ENCODE measurements around the gene NAV2. TPM values are rescaled to one million over a fixed set of nuclear protein-coding genes. Genes with fewer than 3 reads are reported as not detected.

The NAV2 gene
- polyA plus RNA-seq, 1 experiment = 5.1 TPM

- ChIA-PET CTCF (no interaction called here), POLR2A (no interaction called here)
- no peak overlapping the region for H3K27ac ChIP-seq (ENCODE audit: low read depth, low read length)
- no peak for TF ChIP-seq CTCF (IDR thresholded peaks at IDR 0.05; ENCODE audit: low read depth, low read length)
- DNase-seq (ENCODE audit: low read depth, low spot score) = no peak
- H3K4me3 ChIP-seq (ENCODE audit: low read depth, low read length) = no peak overlapping the region
- H3K27me3 ChIP-seq (ENCODE audit: control insufficient read depth, insufficient read depth, low read length) = no peaks in the 10 kb centered on the region
- H3K9me3 ChIP-seq (ENCODE audit: control insufficient read depth, insufficient read depth, low read length) = no peaks in the 10 kb centered on the region
These were observed 132.2 kb downstream of the NAV2 start for GRCh38 chr11:19844806-19845205.

GRCh38 chr11:19845626-19846025, 133.0 kb downstream of the NAV2 start:
- Histone ChIP-seq H3K9me3 (ENCODE audit: control insufficient read depth, insufficient read depth, low read length) (no peaks in the 10 kb centered on the region), H3K27ac (ENCODE audit: low read depth, low read length) (no peak overlapping the region), H3K27me3 (ENCODE audit: control insufficient read depth, insufficient read depth, low read length) (no peaks in the 10 kb centered on the region), H3K4me3 (ENCODE audit: low read depth, low read length) (no peak overlapping the region)
- POLR2A ChIA-PET = no interaction called here
- no peak for DNase-seq (ENCODE audit: low read depth, low spot score)
- no peak for TF ChIP-seq CTCF (IDR thresholded peaks at IDR 0.05; ENCODE audit: low read depth, low read length)
- CTCF ChIA-PET = no interaction called here

GRCh38 chr11:19846654-19847305, 134.1 kb downstream of the NAV2 start:
- no peaks in the 10 kb centered on the region for H3K9me3 ChIP-seq (ENCODE audit: control insufficient read depth, insufficient read depth, low read length)
- no peaks in the 10 kb centered on the region for H3K27me3 ChIP-seq (ENCODE audit: control insufficient read depth, insufficient read depth, low read length)
- DNase-seq (ENCODE audit: low read depth, low spot score) = no peak
- ChIA-PET POLR2A (no interaction called here), CTCF (interaction anchor here (0.8 kb wide), 1 partner anchor 56 kb away, joined by 3 read pairs; no protein-coding TSS in a partner anchor)
- no peak overlapping the region for H3K4me3 ChIP-seq (ENCODE audit: low read depth, low read length)
- TF ChIP-seq CTCF (IDR thresholded peaks at IDR 0.05; ENCODE audit: low read depth, low read length) = no peak
- no peak overlapping the region for H3K27ac ChIP-seq (ENCODE audit: low read depth, low read length)

- ChIA-PET POLR2A (no interaction called here), CTCF (interaction anchor here (0.7 kb wide), 1 partner anchor 284 kb away, joined by 3 read pairs; no protein-coding TSS in a partner anchor)
- H3K27ac ChIP-seq (ENCODE audit: low read depth, low read length) = no peak overlapping the region
- no peak overlapping the region for H3K4me3 ChIP-seq (ENCODE audit: low read depth, low read length)
- no peak for DNase-seq (ENCODE audit: low read depth, low spot score)
- TF ChIP-seq CTCF (IDR thresholded peaks at IDR 0.05; ENCODE audit: low read depth, low read length) = no peak
- no peaks in the 10 kb centered on the region for H3K27me3 ChIP-seq (ENCODE audit: control insufficient read depth, insufficient read depth, low read length)
- no peaks in the 10 kb centered on the region for H3K9me3 ChIP-seq (ENCODE audit: control insufficient read depth, insufficient read depth, low read length)
These were observed 135.6 kb downstream of the NAV2 start for GRCh38 chr11:19848219-19848618.

DNA sequence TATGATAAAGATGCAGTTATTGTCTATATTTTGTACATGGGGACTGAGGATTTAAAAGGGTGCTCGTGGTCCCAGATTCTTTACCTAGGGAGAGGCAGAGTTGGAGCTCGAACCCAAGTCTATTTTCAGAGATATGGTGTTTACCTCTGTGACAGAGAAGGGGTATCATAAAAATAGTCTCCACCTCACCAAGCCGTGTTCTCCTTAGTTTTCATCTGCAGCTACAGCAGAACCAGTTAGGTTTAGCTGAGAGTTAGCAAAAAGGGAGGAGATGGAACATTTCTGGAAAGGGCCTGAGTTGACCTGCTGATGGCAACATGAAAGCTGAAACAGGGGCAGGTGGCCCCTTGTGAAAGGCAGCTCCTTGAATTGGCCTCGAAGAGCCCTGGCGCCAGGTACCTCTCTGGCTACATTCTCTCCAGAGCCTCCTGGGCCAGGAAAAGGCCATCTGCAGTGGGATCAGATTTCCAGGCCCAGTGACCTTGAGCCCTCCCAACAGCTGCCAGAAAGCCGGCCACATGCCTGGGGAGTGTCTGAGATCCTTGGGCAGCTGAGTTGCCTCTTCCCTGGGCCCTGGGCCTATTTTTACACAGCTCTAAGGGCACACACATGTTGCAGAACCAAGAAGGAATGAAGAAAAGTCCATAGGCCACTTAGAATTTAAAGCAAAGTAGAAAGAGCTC, 136.6 kb downstream of the NAV2 start:
- H3K27me3 ChIP-seq (ENCODE audit: control insufficient read depth, insufficient read depth, low read length) = no peaks in the 10 kb centered on the region

More for the DNA sequence above, 136.6 kb downstream of the NAV2 start:
- peak; percentile 10 for DNase-seq (ENCODE audit: low read depth, low spot score)
- H3K27ac ChIP-seq (ENCODE audit: low read depth, low read length) = no peak overlapping the region
- TF ChIP-seq CTCF (IDR thresholded peaks at IDR 0.05; ENCODE audit: low read depth, low read length) = no peak
- ChIA-PET CTCF (interaction anchor here (0.6 to 1.1 kb wide), 2 partner anchors 54 to 72 kb away, joined by 5 to 8 read pairs; no protein-coding TSS in a partner anchor), POLR2A (no interaction called here)
- H3K9me3 ChIP-seq (ENCODE audit: control insufficient read depth, insufficient read depth, low read length) = no peaks in the 10 kb centered on the region
- H3K4me3 ChIP-seq (ENCODE audit: low read depth, low read length) = no peak overlapping the region
